ENCODE results near the gene DCBLD1.
"Not testable (repeated sequence)": the region's sequence is repeated elsewhere in the genome, so short reads cannot be mapped to it uniquely, and the experiment has no call there.

DCBLD1 gene
- total RNA-seq: 0.73 to 16.3 (median 7.1) reads per million in 9 experiments

GRCh38 chr6:117482240-117483003 is at the start of gene DCBLD1:
Gene DCBLD1, plus strand, starts transcription at chr6:117482674. Its CDS starts 108 bp downstream, at chr6:117482782.
- no peaks in the 10 kb centered on the region for H3K36me3 Mint-ChIP-seq (ENCODE audit: insufficient read depth)
- peaks cover 11 to 24% of the 10 kb centered on the region in 2 donors for H3K4me1 Mint-ChIP-seq (ENCODE audit: low read depth in 2 of 2)
- no peaks in the 10 kb centered on the region for H3K9me3 Mint-ChIP-seq
- peak within 1 kb of the TSS; percentile 81 to 83 for H3K27ac Mint-ChIP-seq
- no peaks in the 10 kb centered on the region for H3K27me3 Mint-ChIP-seq
- peak; percentile 40 to 51 (median 42) for DNase-seq
- H3K4me3 Mint-ChIP-seq: peak within 1 kb of the TSS; percentile 91 to 95
- peak; percentile 79 for ATAC-seq (replicated peaks)

- no peak overlapping the region for H3K4me3 Mint-ChIP-seq
- H3K36me3 Mint-ChIP-seq (ENCODE audit: insufficient read depth): no peaks in the 10 kb centered on the region
- no peak for DNase-seq
- no peaks in the 10 kb centered on the region for H3K9me3 Mint-ChIP-seq
- H3K27me3 Mint-ChIP-seq: peaks cover 52 to 59% of the 10 kb centered on the region in 2 donors
- H3K4me1 Mint-ChIP-seq (ENCODE audit: low read depth in 2 of 2): no peaks in the 10 kb centered on the region
- no peak overlapping the region for H3K27ac Mint-ChIP-seq
- no peak for ATAC-seq (replicated peaks)
These were observed 41.6 kb upstream of the DCBLD1 start for GRCh38 chr6:117440706-117441525.

- H3K36me3 Mint-ChIP-seq (ENCODE audit: insufficient read depth): no peaks in the 10 kb centered on the region
- H3K4me3 Mint-ChIP-seq: no peak overlapping the region
- ATAC-seq (replicated peaks) (no peak), DNase-seq (no peak)
- no peaks in the 10 kb centered on the region for H3K4me1 Mint-ChIP-seq (ENCODE audit: low read depth in 2 of 2)
- peaks cover 50 to 59% of the 10 kb centered on the region in 2 donors for H3K27me3 Mint-ChIP-seq
- no peak overlapping the region for H3K27ac Mint-ChIP-seq
- no peaks in the 10 kb centered on the region for H3K9me3 Mint-ChIP-seq
These were observed 40.6 kb upstream of the DCBLD1 start for GRCh38 chr6:117441824-117442264.

GRCh38 chr6:117442313-117442712 is 40.2 kb upstream of the DCBLD1 start:
- not testable (repeated sequence) for ATAC-seq (replicated peaks); H3K36me3 Mint-ChIP-seq (ENCODE audit: insufficient read depth); H3K4me3 Mint-ChIP-seq; DNase-seq; H3K4me1 Mint-ChIP-seq (ENCODE audit: low read depth in 2 of 2); H3K9me3 Mint-ChIP-seq; H3K27ac Mint-ChIP-seq
- H3K27me3 Mint-ChIP-seq: peaks cover 55 to 63% of the 10 kb centered on the region in 2 donors

- DNase-seq: no peak
- Mint-ChIP-seq H3K36me3 (ENCODE audit: insufficient read depth) (no peaks in the 10 kb centered on the region), H3K4me1 (ENCODE audit: low read depth in 2 of 2) (no peaks in the 10 kb centered on the region), H3K9me3 (no peaks in the 10 kb centered on the region), H3K4me3 (no peak overlapping the region), H3K27me3 (peaks cover 60 to 72% of the 10 kb centered on the region in 2 donors), H3K27ac (no peak overlapping the region)
- ATAC-seq (replicated peaks): no peak
These were observed 37.9 kb upstream of the DCBLD1 start for GRCh38 chr6:117444600-117444999.

GRCh38 chr6:117446861-117447260 is 35.6 kb upstream of the DCBLD1 start:
- Mint-ChIP-seq H3K27ac (no peak overlapping the region), H3K4me1 (ENCODE audit: low read depth in 2 of 2) (no peaks in the 10 kb centered on the region), H3K27me3 (peaks cover 56 to 58% of the 10 kb centered on the region in 2 donors), H3K36me3 (ENCODE audit: insufficient read depth) (no peaks in the 10 kb centered on the region), H3K9me3 (no peaks in the 10 kb centered on the region), H3K4me3 (no peak overlapping the region)
- no peak for DNase-seq
- ATAC-seq (replicated peaks): no peak

- ATAC-seq (replicated peaks): no peak
These were observed 34.5 kb upstream of the DCBLD1 start for GRCh38 chr6:117448011-117448410.

GRCh38 chr6:117448732-117449485 is 33.6 kb upstream of the DCBLD1 start:
- Mint-ChIP-seq H3K4me1 (ENCODE audit: low read depth in 2 of 2) (no peaks in the 10 kb centered on the region), H3K9me3 (no peaks in the 10 kb centered on the region), H3K36me3 (ENCODE audit: insufficient read depth) (no peaks in the 10 kb centered on the region), H3K27ac (no peak overlapping the region), H3K27me3 (peaks cover 43 to 47% of the 10 kb centered on the region in 2 donors), H3K4me3 (no peak overlapping the region)
- DNase-seq: no peak
- ATAC-seq (replicated peaks): no peak

More at GRCh38 chr6:117448011-117448410, 34.5 kb upstream of the DCBLD1 start:
- Mint-ChIP-seq H3K4me1 (ENCODE audit: low read depth in 2 of 2) (no peaks in the 10 kb centered on the region), H3K27ac (no peak overlapping the region), H3K9me3 (no peaks in the 10 kb centered on the region), H3K36me3 (ENCODE audit: insufficient read depth) (no peaks in the 10 kb centered on the region), H3K4me3 (no peak overlapping the region), H3K27me3 (peaks cover 47% of the 10 kb centered on the region in 2 donors)
- no peak for DNase-seq

GRCh38 chr6:117449549-117450439 is 32.7 kb upstream of the DCBLD1 start:
- Mint-ChIP-seq H3K27me3 (peaks cover 39 to 43% of the 10 kb centered on the region in 2 donors), H3K36me3 (ENCODE audit: insufficient read depth) (no peaks in the 10 kb centered on the region), H3K27ac (no peak overlapping the region), H3K4me3 (no peak overlapping the region), H3K4me1 (ENCODE audit: low read depth in 2 of 2) (no peaks in the 10 kb centered on the region), H3K9me3 (no peaks in the 10 kb centered on the region)
- DNase-seq (peak; percentile 62 to 65 (median 62)), ATAC-seq (replicated peaks) (peak; percentile 41)

- no peak for DNase-seq
These were observed 30.8 kb upstream of the DCBLD1 start for GRCh38 chr6:117451671-117452070.

GRCh38 chr6:117456250-117456649 is 26.2 kb upstream of the DCBLD1 start:
- H3K4me1 Mint-ChIP-seq (ENCODE audit: low read depth in 2 of 2): peaks cover 0 to 2% of the 10 kb centered on the region in 2 donors
- no peak for ATAC-seq (replicated peaks)
- H3K36me3 Mint-ChIP-seq (ENCODE audit: insufficient read depth): no peaks in the 10 kb centered on the region

More at GRCh38 chr6:117451671-117452070, 30.8 kb upstream of the DCBLD1 start:
- H3K36me3 Mint-ChIP-seq (ENCODE audit: insufficient read depth): no peaks in the 10 kb centered on the region
- no peak for ATAC-seq (replicated peaks)
- no peak overlapping the region for H3K4me3 Mint-ChIP-seq
- peaks cover 24 to 25% of the 10 kb centered on the region in 2 donors for H3K27me3 Mint-ChIP-seq
- no peak overlapping the region for H3K27ac Mint-ChIP-seq
- no peaks in the 10 kb centered on the region for H3K9me3 Mint-ChIP-seq
- H3K4me1 Mint-ChIP-seq (ENCODE audit: low read depth in 2 of 2): no peaks in the 10 kb centered on the region

GRCh38 chr6:117456998-117457397 is 25.5 kb upstream of the DCBLD1 start:
- no peak overlapping the region for H3K27ac Mint-ChIP-seq
- H3K27me3 Mint-ChIP-seq: no peaks in the 10 kb centered on the region
- peaks cover 0 to 2% of the 10 kb centered on the region in 2 donors for H3K4me1 Mint-ChIP-seq (ENCODE audit: low read depth in 2 of 2)
- no peak for DNase-seq
- H3K4me3 Mint-ChIP-seq: no peak overlapping the region
- H3K36me3 Mint-ChIP-seq (ENCODE audit: insufficient read depth): no peaks in the 10 kb centered on the region
- no peak for ATAC-seq (replicated peaks)
- no peaks in the 10 kb centered on the region for H3K9me3 Mint-ChIP-seq

More at GRCh38 chr6:117456250-117456649, 26.2 kb upstream of the DCBLD1 start:
- no peak for DNase-seq
- H3K9me3 Mint-ChIP-seq: no peaks in the 10 kb centered on the region
- no peak overlapping the region for H3K4me3 Mint-ChIP-seq
- no peak overlapping the region for H3K27ac Mint-ChIP-seq
- H3K27me3 Mint-ChIP-seq: peaks cover 0 to 1% of the 10 kb centered on the region in 2 donors
